HCT116 (cell line): ENCODE results near the gene BTF3L4. TPM values are rescaled to one million over a fixed set of nuclear protein-coding genes. Genes with fewer than 3 reads are reported as not detected.
"Not testable (repeated sequence)": the region's sequence is repeated elsewhere in the genome, so short reads cannot be mapped to it uniquely, and the experiment has no call there.

Experiments used
- ATAC-seq: fragments of 200-7000 bp; cut with Tn5 transposase; 2 replicates; pipeline ENCODE4 v1.9.1; 2020; ENCODE audit warnings: mild to moderate bottlenecking, moderate library complexity
- BruUV-seq: library from RNA; stranded (reverse); fragments of 400-500 nt; replicated peaks from 2 replicates; lab custom pipeline; 2021; lab: Mats Ljungman, UMichigan
- CTCF ChIA-PET: fragments of 300-600 bp; sonication (Branson Sonifier 250); formaldehyde crosslinking; loops from one replicate; lab custom pipeline; 2021; ENCODE audit warnings: antibody characterized with exemption; lab: Charles Lee
- POLR2A ChIA-PET: fragments of 300-600, 350-600 bp; sonication (Branson Sonifier 250); formaldehyde crosslinking; loops from one replicate; lab custom pipeline; 2021; ENCODE audit warnings: antibody characterized with exemption; lab: Charles Lee
- RAD21 ChIA-PET, 2 experiments: fragments of 300-600 bp; sonication (Branson Sonifier 250); formaldehyde crosslinking; loops; one replicate each; lab custom pipeline; 2023; ENCODE audit warnings: low total read pairs in 2 of 2; ENCODE audit not compliant: uncharacterized antibody in 2 of 2, unreplicated experiment in 2 of 2, low non-redundant PET in 1 of 2; lab: Charles Lee
- DNase-seq: peaks from one replicate; pipeline ENCODE4 v3.0.0-alpha.2; 2010; ENCODE audit warnings: low read depth, low spot score
- H2AFZ ChIP-seq: fragments of 200-600 bp; shearing (Covaris generic), sonication (generic); 2 replicates; pipeline ENCODE4 v1.6.1; 2017; ENCODE audit warnings: low read depth, mixed run types, mixed read lengths, antibody characterized with exemption, low read length; ENCODE audit not compliant: poor library complexity, severe bottlenecking
- H3K27ac ChIP-seq: 2 replicates; pipeline ENCODE4 v1.5.1; 2012; ENCODE audit warnings: low read depth, low read length
- H3K27me3 ChIP-seq: fragments of 200-600 bp; sonication (generic); 2 replicates; pipeline ENCODE4 v1.6.1; 2016; ENCODE audit warnings: mixed run types, low read length, mixed read lengths; ENCODE audit not compliant: insufficient read depth
- H3K36me3 ChIP-seq, 2 experiments: fragments of 200-500 bp in 1 of 2; fragments of 200-600 bp in 1 of 2; sonication (Bioruptor generic) in 1 of 2; sonication (generic) in 1 of 2; 2 replicates each; pipeline versions ENCODE4 v1.5.1 to v1.6.1; 2014 to 2016; ENCODE audit warnings: low read length in 2 of 2, inconsistent platforms in 1 of 2, mixed read lengths in 1 of 2, mixed run types in 1 of 2; ENCODE audit not compliant: insufficient read depth in 2 of 2, control insufficient read depth in 1 of 2
- H3K4me1 ChIP-seq, 2 experiments: fragments of 200-600 bp in 1 of 2; sonication (generic) in 1 of 2; 2 replicates each; pipeline versions ENCODE4 v1.5.1 to v1.6.1; 2012 to 2017; ENCODE audit warnings: low read length in 2 of 2, inconsistent platforms in 1 of 2, mild to moderate bottlenecking in 1 of 2, mixed read lengths in 1 of 2, mixed run types in 1 of 2, moderate library complexity in 1 of 2; ENCODE audit not compliant: insufficient read depth in 2 of 2, control insufficient read depth in 1 of 2
- H3K4me2 ChIP-seq: fragments of 200-600 bp; sonication (generic); 2 replicates; pipeline ENCODE4 v1.6.1; 2017; ENCODE audit warnings: mixed run types, low read length, mixed read lengths
- H3K4me3 ChIP-seq, 2 experiments: fragments of 200-600 bp in 1 of 2; sonication (generic) in 1 of 2; replicated peaks in 1 of 2; 2 replicates each; pipeline ENCODE4 v1.5.1; 2011 to 2016; ENCODE audit warnings: low read length in 2 of 2, control low read depth in 1 of 2, low read depth in 1 of 2, mild to moderate bottlenecking in 1 of 2, mixed read lengths in 1 of 2, mixed run types in 1 of 2
- H3K79me2 ChIP-seq: fragments of 200-600 bp; sonication (generic); 2 replicates; pipeline ENCODE4 v1.6.1; 2017; ENCODE audit warnings: mild to moderate bottlenecking, mixed run types, low read length, moderate library complexity, mixed read lengths; ENCODE audit not compliant: insufficient read depth
- H3K9ac ChIP-seq: fragments of 200-600 bp; sonication (generic); 2 replicates; pipeline ENCODE4 v1.6.1; 2016; ENCODE audit warnings: low read length, mixed read lengths
- H3K9me2 ChIP-seq: fragments of 200-600 bp; sonication (generic), shearing (Covaris generic); 2 replicates; pipeline ENCODE4 v1.6.1; 2017; ENCODE audit warnings: mixed run types, mild to moderate bottlenecking, moderate library complexity; ENCODE audit not compliant: insufficient read depth
- H3K9me3 ChIP-seq, 2 experiments: fragments of 200-500 bp in 1 of 2; fragments of 200-600 bp in 1 of 2; sonication (Bioruptor generic) in 1 of 2; sonication (generic) in 1 of 2; 2 replicates each; pipeline ENCODE4 v1.6.1; 2014 to 2017; ENCODE audit warnings: low read length in 2 of 2, mixed read lengths in 2 of 2, inconsistent platforms in 1 of 2, low read depth in 1 of 2, mild to moderate bottlenecking in 1 of 2, mixed run types in 1 of 2, moderate library complexity in 1 of 2; ENCODE audit not compliant: control insufficient read depth in 1 of 2, insufficient read depth in 1 of 2
- H4K20me1 ChIP-seq: fragments of 200-600 bp; sonication (generic), shearing (Covaris generic); 2 replicates; pipeline ENCODE4 v1.6.1; 2017; ENCODE audit warnings: mixed run types, mild to moderate bottlenecking, moderate library complexity; ENCODE audit not compliant: insufficient read depth
- EZH2phosphoT487 ChIP-seq: fragments of 200-600 bp; IDR thresholded peaks from 2 replicates; pipeline ENCODE4 v1.6.1; 2018; ENCODE audit warnings: antibody characterized with exemption, borderline replicate concordance
- POLR2A ChIP-seq: IDR thresholded peaks from 2 replicates; pipeline ENCODE4 v1.7.0; 2011; ENCODE audit warnings: borderline replicate concordance; ENCODE audit not compliant: insufficient read depth, insufficient read length; ENCODE audit errors: extremely low read depth
- ZNF274 ChIP-seq: fragments of 200-500 bp; sonication (Bioruptor generic); IDR thresholded peaks from 2 replicates; pipeline ENCODE4 v1.6.1; 2014; ENCODE audit warnings: mild to moderate bottlenecking, low read depth, low read length, inconsistent platforms
- intact Hi-C: fragments of 100-400 bp; cut with micrococcal nuclease; formaldehyde crosslinking; loops from 2 replicates; pipeline ENCODE4 v1.10.0; 2022
- total RNA-seq: library from RNA; stranded (reverse); gene quantifications from one replicate; pipeline ENCODE4 v1.2.1, GENCODE V29; 2021; ENCODE audit not compliant: unreplicated experiment

The BTF3L4 gene
- total RNA-seq, 1 experiment from 2014 or later: 56.6 TPM

GRCh38 chr1:52045236-52045635 is 10.9 kb upstream of the BTF3L4 start:
- POLR2A ChIA-PET: no interaction called here
- Histone ChIP-seq H2AFZ (no peak overlapping the region), H3K4me2 (no peak overlapping the region), H3K9me2 (no peaks in the 10 kb centered on the region), H3K79me2 (peaks cover 68% of the 10 kb centered on the region), H3K4me3 (no peak overlapping the region), H3K27ac (no peak overlapping the region), H4K20me1 (no peaks in the 10 kb centered on the region), H3K9ac (no peak overlapping the region), H3K4me1 (no peaks in the 10 kb centered on the region), H3K9me3 (no peaks in the 10 kb centered on the region), H3K27me3 (no peaks in the 10 kb centered on the region), H3K36me3 (peaks cover 0 to 12% of the 10 kb centered on the region in 2 experiments; a peak in 1 of 4 replicates)
- no TSS peak for BruUV-seq
- DNase-seq (no peak), ATAC-seq (no peak)
- RAD21 ChIA-PET: no interaction called here
- intact Hi-C loops: no loop called here
- CTCF ChIA-PET: no interaction called here
- no peak for TF ChIP-seq EZH2phosphoT487
- TF ChIP-seq ZNF274: no peak
- TF ChIP-seq POLR2A: no peak

- DNase-seq, H3K9ac ChIP-seq, H3K4me2 ChIP-seq, H3K9me3 ChIP-seq, H3K27ac ChIP-seq, H3K9me2 ChIP-seq, H3K27me3 ChIP-seq, ATAC-seq, H3K4me3 ChIP-seq, H4K20me1 ChIP-seq, H2AFZ ChIP-seq, CTCF ChIA-PET, RAD21 ChIA-PET, intact Hi-C loops, H3K4me1 ChIP-seq, BruUV-seq, POLR2A ChIA-PET: not testable (repeated sequence)
- peaks cover 0 to 12% of the 10 kb centered on the region in 2 experiments; a peak in 1 of 4 replicates for H3K36me3 ChIP-seq
- H3K79me2 ChIP-seq: peaks cover 73% of the 10 kb centered on the region
Measured at GRCh38 chr1:52045666-52046195, 10.4 kb upstream of the BTF3L4 start.

GRCh38 chr1:52049337-52049736 is 6.8 kb upstream of the BTF3L4 start:
- H3K9me3 ChIP-seq, H3K4me3 ChIP-seq, RAD21 ChIA-PET, DNase-seq, H4K20me1 ChIP-seq, H3K27me3 ChIP-seq, H3K9ac ChIP-seq, CTCF ChIA-PET, POLR2A ChIA-PET, H3K4me2 ChIP-seq, H3K4me1 ChIP-seq, intact Hi-C loops, BruUV-seq, ATAC-seq, H3K9me2 ChIP-seq, H2AFZ ChIP-seq, H3K27ac ChIP-seq: not testable (repeated sequence)
- peaks cover 4 to 13% of the 10 kb centered on the region in 2 experiments; a peak in 3 of 4 replicates for H3K36me3 ChIP-seq
- peaks cover 83% of the 10 kb centered on the region for H3K79me2 ChIP-seq
